Measurements from ENCODE around the gene LHFPL2. TPM values are rescaled to one million over a fixed set of nuclear protein-coding genes. Genes with fewer than 3 reads are reported as not detected.

Gene LHFPL2
- total and polyA plus RNA-seq, 2 experiments from 2014 or later: 10.6 to 50.8 TPM

- TF ChIP-seq ZNF462 (CRISPR knock-in tag; IDR thresholded peaks at IDR 0.05): no peak
- no peak for TF ChIP-seq POLR2AphosphoS5 (IDR thresholded peaks at IDR 0.05; ENCODE audit: low read depth)
Measured at GRCh38 chr5:78526049-78526525, 122.5 kb downstream of the LHFPL2 start (continued).

GRCh38 chr5:78523314-78524193 is 125.0 kb downstream of the LHFPL2 start:
- TF ChIP-seq, protein P1, sequence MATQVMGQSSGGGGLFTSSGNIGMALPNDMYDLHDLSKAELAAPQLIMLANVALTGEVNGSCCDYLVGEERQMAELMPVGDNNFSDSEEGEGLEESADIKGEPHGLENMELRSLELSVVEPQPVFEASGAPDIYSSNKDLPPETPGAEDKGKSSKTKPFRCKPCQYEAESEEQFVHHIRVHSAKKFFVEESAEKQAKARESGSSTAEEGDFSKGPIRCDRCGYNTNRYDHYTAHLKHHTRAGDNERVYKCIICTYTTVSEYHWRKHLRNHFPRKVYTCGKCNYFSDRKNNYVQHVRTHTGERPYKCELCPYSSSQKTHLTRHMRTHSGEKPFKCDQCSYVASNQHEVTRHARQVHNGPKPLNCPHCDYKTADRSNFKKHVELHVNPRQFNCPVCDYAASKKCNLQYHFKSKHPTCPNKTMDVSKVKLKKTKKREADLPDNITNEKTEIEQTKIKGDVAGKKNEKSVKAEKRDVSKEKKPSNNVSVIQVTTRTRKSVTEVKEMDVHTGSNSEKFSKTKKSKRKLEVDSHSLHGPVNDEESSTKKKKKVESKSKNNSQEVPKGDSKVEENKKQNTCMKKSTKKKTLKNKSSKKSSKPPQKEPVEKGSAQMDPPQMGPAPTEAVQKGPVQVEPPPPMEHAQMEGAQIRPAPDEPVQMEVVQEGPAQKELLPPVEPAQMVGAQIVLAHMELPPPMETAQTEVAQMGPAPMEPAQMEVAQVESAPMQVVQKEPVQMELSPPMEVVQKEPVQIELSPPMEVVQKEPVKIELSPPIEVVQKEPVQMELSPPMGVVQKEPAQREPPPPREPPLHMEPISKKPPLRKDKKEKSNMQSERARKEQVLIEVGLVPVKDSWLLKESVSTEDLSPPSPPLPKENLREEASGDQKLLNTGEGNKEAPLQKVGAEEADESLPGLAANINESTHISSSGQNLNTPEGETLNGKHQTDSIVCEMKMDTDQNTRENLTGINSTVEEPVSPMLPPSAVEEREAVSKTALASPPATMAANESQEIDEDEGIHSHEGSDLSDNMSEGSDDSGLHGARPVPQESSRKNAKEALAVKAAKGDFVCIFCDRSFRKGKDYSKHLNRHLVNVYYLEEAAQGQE (IDR thresholded peaks at IDR 0.05; ENCODE audit: unreplicated experiment): no peak
- TF ChIP-seq CREB1 (CRISPR knock-in tag; IDR thresholded peaks at IDR 0.05; ENCODE audit: low read depth): no peak
- TF ChIP-seq STAT1 (IDR thresholded peaks at IDR 0.05; ENCODE audit: unreplicated experiment): no peak
- no peak for TF ChIP-seq ETS1 (IDR thresholded peaks at IDR 0.05)
- TF ChIP-seq NANOG (IDR thresholded peaks at IDR 0.05; ENCODE audit: borderline replicate concordance): no peak
- TF ChIP-seq, protein P2, sequence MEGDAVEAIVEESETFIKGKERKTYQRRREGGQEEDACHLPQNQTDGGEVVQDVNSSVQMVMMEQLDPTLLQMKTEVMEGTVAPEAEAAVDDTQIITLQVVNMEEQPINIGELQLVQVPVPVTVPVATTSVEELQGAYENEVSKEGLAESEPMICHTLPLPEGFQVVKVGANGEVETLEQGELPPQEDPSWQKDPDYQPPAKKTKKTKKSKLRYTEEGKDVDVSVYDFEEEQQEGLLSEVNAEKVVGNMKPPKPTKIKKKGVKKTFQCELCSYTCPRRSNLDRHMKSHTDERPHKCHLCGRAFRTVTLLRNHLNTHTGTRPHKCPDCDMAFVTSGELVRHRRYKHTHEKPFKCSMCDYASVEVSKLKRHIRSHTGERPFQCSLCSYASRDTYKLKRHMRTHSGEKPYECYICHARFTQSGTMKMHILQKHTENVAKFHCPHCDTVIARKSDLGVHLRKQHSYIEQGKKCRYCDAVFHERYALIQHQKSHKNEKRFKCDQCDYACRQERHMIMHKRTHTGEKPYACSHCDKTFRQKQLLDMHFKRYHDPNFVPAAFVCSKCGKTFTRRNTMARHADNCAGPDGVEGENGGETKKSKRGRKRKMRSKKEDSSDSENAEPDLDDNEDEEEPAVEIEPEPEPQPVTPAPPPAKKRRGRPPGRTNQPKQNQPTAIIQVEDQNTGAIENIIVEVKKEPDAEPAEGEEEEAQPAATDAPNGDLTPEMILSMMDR (conservative IDR thresholded peaks at IDR 0.05; ENCODE audit: low read depth in 2 of 2): no peak
- TF ChIP-seq POLR2AphosphoS5 (IDR thresholded peaks at IDR 0.05; ENCODE audit: low read depth): no peak
- H3K27me3 Mint-ChIP-seq (ENCODE audit: insufficient read depth, low read depth, poor library complexity): no peaks in the 10 kb centered on the region
- peaks cover 10% of the 10 kb centered on the region for H3K4me1 ChIP-seq (ENCODE audit: insufficient read depth)
- no peaks in the 10 kb centered on the region for H3K36me3 ChIP-seq (ENCODE audit: insufficient read depth)
- no peak overlapping the region; the same call in 1 of the 2 replicates for H3K27ac Mint-ChIP-seq
- no peak overlapping the region for H3K4me3 ChIP-seq
- H3K4me3 Mint-ChIP-seq: no peak overlapping the region
- no peak overlapping the region for H3K4me2 ChIP-seq
- no peaks in the 10 kb centered on the region for H3F3A ChIP-seq (replicated peaks; ENCODE audit: low read depth)
- 0 out of 2 replicates have a peak, but pooled peaks cover 4% of the 10 kb centered on the region for H3K9me2 ChIP-seq (ENCODE audit: insufficient read depth)
- H4K20me1 ChIP-seq (replicated peaks; ENCODE audit: insufficient read depth): peaks cover 5% of the 10 kb centered on the region
- no peak overlapping the region for H2AFZ ChIP-seq
- DNase-seq (ENCODE audit: low spot score) (no peak), ATAC-seq (no peak)
- H3K4me1 Mint-ChIP-seq: peaks cover 43% of the 10 kb centered on the region
- no peaks in the 10 kb centered on the region; the same call in 2 of the 3 replicates for H3K36me3 Mint-ChIP-seq (ENCODE audit: low read depth)
- no peaks in the 10 kb centered on the region for H3K27me3 ChIP-seq (ENCODE audit: insufficient read depth)
- peaks cover 40% of the 10 kb centered on the region for H3K79me2 ChIP-seq (replicated peaks; ENCODE audit: insufficient read depth)
- H3K9me3 Mint-ChIP-seq: no peaks in the 10 kb centered on the region
- no peak overlapping the region for H3K27ac ChIP-seq (ENCODE audit: low read depth)
